Measurements from ENCODE around the gene EOGT.
A peak's percentile ranks its signal among the peaks of the same experiment; 100 is the strongest.

EOGT gene

GRCh38 chr3:69016102-69016501 lies 2.6 kb upstream of the EOGT start:
- DNase-seq (no peak), ATAC-seq (no peak)
- Mint-ChIP-seq H3K4me3 (no peak overlapping the region), H3K4me1 (peaks cover 20% of the 10 kb centered on the region), H3K27me3 (no peaks in the 10 kb centered on the region), H3K27ac (no peak overlapping the region), H3K9me3 (no peaks in the 10 kb centered on the region)

GRCh38 chr3:69014022-69014580 lies 617 bp upstream of the EOGT start:
- Mint-ChIP-seq H3K4me1 (peaks cover 16% of the 10 kb centered on the region), H3K27ac (peak overlapping the region; percentile 46 to 54)

GRCh38 chr3:69012800-69013252 lies 658 bp downstream of the EOGT start:
- peak in 1 of 2 donors; percentile 52 for DNase-seq
- peak overlapping the region; percentile 92 to 94 for H3K27ac Mint-ChIP-seq
- peak overlapping the region; percentile 70 to 82 for H3K4me3 Mint-ChIP-seq
- ATAC-seq, result no peak
- peaks cover 16% of the 10 kb centered on the region for H3K4me1 Mint-ChIP-seq
- H3K9me3 Mint-ChIP-seq, result no peaks in the 10 kb centered on the region
- H3K27me3 Mint-ChIP-seq, result no peaks in the 10 kb centered on the region

More at GRCh38 chr3:69014022-69014580, 617 bp upstream of the EOGT start:
- Mint-ChIP-seq H3K27me3 (no peaks in the 10 kb centered on the region), H3K9me3 (no peaks in the 10 kb centered on the region), H3K4me3 (peak overlapping the region; percentile 85 to 89)
- ATAC-seq (no peak), DNase-seq (no peak)

GRCh38 chr3:69012100-69012799 lies 1.2 kb downstream of the EOGT start:
- peaks cover 16% of the 10 kb centered on the region for H3K4me1 Mint-ChIP-seq
- no peak for DNase-seq
- peak overlapping the region; percentile 92 to 94 for H3K27ac Mint-ChIP-seq
- H3K9me3 Mint-ChIP-seq, result no peaks in the 10 kb centered on the region
- no peaks in the 10 kb centered on the region for H3K27me3 Mint-ChIP-seq
- H3K4me3 Mint-ChIP-seq, result peak overlapping the region; percentile 70 to 82
- no peak for ATAC-seq

GRCh38 chr3:69011096-69011730 lies 2.3 kb downstream of the EOGT start:
- H3K27ac Mint-ChIP-seq, result no peak overlapping the region
- no peaks in the 10 kb centered on the region for H3K27me3 Mint-ChIP-seq
- peaks cover 16% of the 10 kb centered on the region for H3K4me1 Mint-ChIP-seq
- DNase-seq (no peak), ATAC-seq (no peak)
- no peaks in the 10 kb centered on the region for H3K9me3 Mint-ChIP-seq
- H3K4me3 Mint-ChIP-seq, result no peak overlapping the region

GRCh38 chr3:69009559-69010410 lies 3.7 kb downstream of the EOGT start:
- H3K27me3 Mint-ChIP-seq, result no peaks in the 10 kb centered on the region
- H3K4me1 Mint-ChIP-seq, result peaks cover 9% of the 10 kb centered on the region
- ATAC-seq (no peak), DNase-seq (no peak)
- peak overlapping the region in 1 of 2 donors; percentile 54 for H3K27ac Mint-ChIP-seq
- H3K9me3 Mint-ChIP-seq, result no peaks in the 10 kb centered on the region
- no peak overlapping the region for H3K4me3 Mint-ChIP-seq

GRCh38 chr3:69008980-69009379 lies 4.5 kb downstream of the EOGT start:
- no peak for ATAC-seq
- no peaks in the 10 kb centered on the region for H3K9me3 Mint-ChIP-seq
- no peak overlapping the region for H3K4me3 Mint-ChIP-seq
- H3K4me1 Mint-ChIP-seq, result peaks cover 8% of the 10 kb centered on the region
- H3K27me3 Mint-ChIP-seq, result no peaks in the 10 kb centered on the region
- H3K27ac Mint-ChIP-seq, result no peak overlapping the region
- no peak for DNase-seq

- Mint-ChIP-seq H3K4me3 (no peak overlapping the region), H3K9me3 (no peaks in the 10 kb centered on the region), H3K27me3 (no peaks in the 10 kb centered on the region), H3K27ac (no peak overlapping the region), H3K4me1 (no peaks in the 10 kb centered on the region)
- DNase-seq, result no peak
- ATAC-seq, result no peak
Measured at GRCh38 chr3:69005791-69006482, 7.5 kb downstream of the EOGT start.

GRCh38 chr3:69005071-69005790 lies 8.3 kb downstream of the EOGT start:
- no peaks in the 10 kb centered on the region for H3K9me3 Mint-ChIP-seq
- H3K4me3 Mint-ChIP-seq, result no peak overlapping the region
- no peaks in the 10 kb centered on the region for H3K4me1 Mint-ChIP-seq
- no peak for ATAC-seq
- no peak for DNase-seq
- H3K27ac Mint-ChIP-seq, result peak overlapping the region in 1 of 2 donors; percentile 34
- no peaks in the 10 kb centered on the region for H3K27me3 Mint-ChIP-seq

GRCh38 chr3:69004138-69004537 lies 9.3 kb downstream of the EOGT start:
- H3K27ac Mint-ChIP-seq, result no peak overlapping the region
- no peak overlapping the region for H3K4me3 Mint-ChIP-seq
- H3K4me1 Mint-ChIP-seq, result no peaks in the 10 kb centered on the region
- H3K27me3 Mint-ChIP-seq, result no peaks in the 10 kb centered on the region
- DNase-seq (no peak), ATAC-seq (no peak)
- no peaks in the 10 kb centered on the region for H3K9me3 Mint-ChIP-seq

GRCh38 chr3:68999605-69000004 lies 13.9 kb downstream of the EOGT start:
- DNase-seq, result no peak
- H3K4me1 Mint-ChIP-seq, result peaks cover 5% of the 10 kb centered on the region
- H3K27me3 Mint-ChIP-seq, result no peaks in the 10 kb centered on the region
- no peaks in the 10 kb centered on the region for H3K9me3 Mint-ChIP-seq
- H3K4me3 Mint-ChIP-seq, result no peak overlapping the region
- no peak for ATAC-seq
- no peak overlapping the region for H3K27ac Mint-ChIP-seq

GRCh38 chr3:68999158-68999557 lies 14.3 kb downstream of the EOGT start:
- no peaks in the 10 kb centered on the region for H3K27me3 Mint-ChIP-seq
- H3K9me3 Mint-ChIP-seq, result no peaks in the 10 kb centered on the region
- H3K4me3 Mint-ChIP-seq, result no peak overlapping the region
- H3K27ac Mint-ChIP-seq, result no peak overlapping the region
- no peak for DNase-seq
- ATAC-seq, result no peak
- H3K4me1 Mint-ChIP-seq, result peaks cover 5% of the 10 kb centered on the region

GRCh38 chr3:68997887-68998286 lies 15.6 kb downstream of the EOGT start:
- no peak overlapping the region for H3K27ac Mint-ChIP-seq
- DNase-seq, result no peak
- no peak overlapping the region for H3K4me3 Mint-ChIP-seq

GRCh38 chr3:68996356-68996995 lies 17.0 kb downstream of the EOGT start:
- no peaks in the 10 kb centered on the region for H3K27me3 Mint-ChIP-seq
- peaks cover 5% of the 10 kb centered on the region for H3K4me1 Mint-ChIP-seq
- DNase-seq (no peak), ATAC-seq (no peak)
- no peak overlapping the region for H3K4me3 Mint-ChIP-seq
- peaks cover 0 to 14% of the 10 kb centered on the region in 2 donors for H3K9me3 Mint-ChIP-seq
- H3K27ac Mint-ChIP-seq, result no peak overlapping the region

More at GRCh38 chr3:68997887-68998286, 15.6 kb downstream of the EOGT start:
- peaks cover 0 to 7% of the 10 kb centered on the region in 2 donors for H3K9me3 Mint-ChIP-seq
- no peaks in the 10 kb centered on the region for H3K27me3 Mint-ChIP-seq
- peak; percentile 28 for ATAC-seq
- H3K4me1 Mint-ChIP-seq, result peaks cover 5% of the 10 kb centered on the region
